ENCODE results near the gene ZFTA.

- TF ChIP-seq POLR2A (IDR thresholded peaks at IDR 0.05; ENCODE audit: extremely low read depth, insufficient read length) = no peak
- TF ChIP-seq, protein P1, sequence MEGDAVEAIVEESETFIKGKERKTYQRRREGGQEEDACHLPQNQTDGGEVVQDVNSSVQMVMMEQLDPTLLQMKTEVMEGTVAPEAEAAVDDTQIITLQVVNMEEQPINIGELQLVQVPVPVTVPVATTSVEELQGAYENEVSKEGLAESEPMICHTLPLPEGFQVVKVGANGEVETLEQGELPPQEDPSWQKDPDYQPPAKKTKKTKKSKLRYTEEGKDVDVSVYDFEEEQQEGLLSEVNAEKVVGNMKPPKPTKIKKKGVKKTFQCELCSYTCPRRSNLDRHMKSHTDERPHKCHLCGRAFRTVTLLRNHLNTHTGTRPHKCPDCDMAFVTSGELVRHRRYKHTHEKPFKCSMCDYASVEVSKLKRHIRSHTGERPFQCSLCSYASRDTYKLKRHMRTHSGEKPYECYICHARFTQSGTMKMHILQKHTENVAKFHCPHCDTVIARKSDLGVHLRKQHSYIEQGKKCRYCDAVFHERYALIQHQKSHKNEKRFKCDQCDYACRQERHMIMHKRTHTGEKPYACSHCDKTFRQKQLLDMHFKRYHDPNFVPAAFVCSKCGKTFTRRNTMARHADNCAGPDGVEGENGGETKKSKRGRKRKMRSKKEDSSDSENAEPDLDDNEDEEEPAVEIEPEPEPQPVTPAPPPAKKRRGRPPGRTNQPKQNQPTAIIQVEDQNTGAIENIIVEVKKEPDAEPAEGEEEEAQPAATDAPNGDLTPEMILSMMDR (IDR thresholded peaks at IDR 0.05; ENCODE audit: low read depth, low read length) = no peak
These were observed 8.0 kb downstream of the ZFTA start for GRCh38 chr11:63760487-63761079.

All from NB4 (cell line).